Activated B cell treated with CpG ODN at 0.5 μM for 24 hours (primary cell): Measurements from ENCODE around the gene EGFR. TPM values are rescaled to one million over a fixed set of nuclear protein-coding genes. Genes with fewer than 3 reads are reported as not detected.

Experiments used
- ATAC-seq: fragments of 200-7000 bp; cut with Tn5 transposase; one replicate; pipeline ENCODE4 v1.10.0; 2021; ENCODE audit warnings: low read depth, mild to moderate bottlenecking, moderate library complexity
- CTCF ChIA-PET: fragments of 350-600 bp; sonication (Branson Sonifier 250); formaldehyde crosslinking; loops from one replicate; lab custom pipeline; 2021; ENCODE audit warnings: antibody characterized with exemption; lab: Charles Lee
- POLR2A ChIA-PET: fragments of 350-600 bp; sonication (Branson Sonifier 250); formaldehyde crosslinking; loops from one replicate; lab custom pipeline; 2021; ENCODE audit warnings: antibody characterized with exemption; lab: Charles Lee
- DNase-seq: peaks from one replicate; pipeline ENCODE4 v3.0.0; 2022
- H3K27ac Mint-ChIP-seq: one replicate; pipeline ENCODE4 v1.8.0; 2020; ENCODE audit warnings: mixed read lengths
- H3K27me3 Mint-ChIP-seq: one replicate; pipeline ENCODE4 v1.8.0; 2021; ENCODE audit warnings: mixed read lengths
- H3K36me3 Mint-ChIP-seq: one replicate; pipeline ENCODE4 v1.8.0; 2021; ENCODE audit warnings: low read depth, mixed read lengths
- H3K4me1 Mint-ChIP-seq: one replicate; pipeline ENCODE4 v1.8.0; 2021; ENCODE audit warnings: mixed read lengths
- H3K4me3 Mint-ChIP-seq: one replicate; pipeline ENCODE4 v1.8.0; 2020; ENCODE audit warnings: mild to moderate bottlenecking, mixed read lengths
- H3K9me3 Mint-ChIP-seq: one replicate; pipeline ENCODE4 v1.8.0; 2020; ENCODE audit warnings: mixed read lengths
- intact Hi-C: fragments of 100-400 bp; cut with micrococcal nuclease; formaldehyde crosslinking; loops from one replicate; pipeline ENCODE4 v1.15.1; 2024
- total RNA-seq: library from RNA; stranded (reverse); gene quantifications from 2 replicates; pipeline ENCODE4 v1.2.3, GENCODE V29; 2022
- TF ChIP-seq, protein P1 (sequence below): fragments of 200-600 bp; IDR thresholded peaks from one replicate; pipeline ENCODE4 v1.8.0; 2022; ENCODE audit warnings: antibody characterized with exemption, mild to moderate bottlenecking

EGFR gene
- total RNA-seq, 1 donor from 2014 or later: not detected

- H3K27ac Mint-ChIP-seq: no peak overlapping the region
- H3K9me3 Mint-ChIP-seq: no peaks in the 10 kb centered on the region
- H3K4me3 Mint-ChIP-seq: no peak overlapping the region
- intact Hi-C loops: no loop called here
- ChIA-PET POLR2A (no interaction called here), CTCF (no interaction called here)
- no peak for DNase-seq
- ATAC-seq: no peak
- TF ChIP-seq, protein P1, sequence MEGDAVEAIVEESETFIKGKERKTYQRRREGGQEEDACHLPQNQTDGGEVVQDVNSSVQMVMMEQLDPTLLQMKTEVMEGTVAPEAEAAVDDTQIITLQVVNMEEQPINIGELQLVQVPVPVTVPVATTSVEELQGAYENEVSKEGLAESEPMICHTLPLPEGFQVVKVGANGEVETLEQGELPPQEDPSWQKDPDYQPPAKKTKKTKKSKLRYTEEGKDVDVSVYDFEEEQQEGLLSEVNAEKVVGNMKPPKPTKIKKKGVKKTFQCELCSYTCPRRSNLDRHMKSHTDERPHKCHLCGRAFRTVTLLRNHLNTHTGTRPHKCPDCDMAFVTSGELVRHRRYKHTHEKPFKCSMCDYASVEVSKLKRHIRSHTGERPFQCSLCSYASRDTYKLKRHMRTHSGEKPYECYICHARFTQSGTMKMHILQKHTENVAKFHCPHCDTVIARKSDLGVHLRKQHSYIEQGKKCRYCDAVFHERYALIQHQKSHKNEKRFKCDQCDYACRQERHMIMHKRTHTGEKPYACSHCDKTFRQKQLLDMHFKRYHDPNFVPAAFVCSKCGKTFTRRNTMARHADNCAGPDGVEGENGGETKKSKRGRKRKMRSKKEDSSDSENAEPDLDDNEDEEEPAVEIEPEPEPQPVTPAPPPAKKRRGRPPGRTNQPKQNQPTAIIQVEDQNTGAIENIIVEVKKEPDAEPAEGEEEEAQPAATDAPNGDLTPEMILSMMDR: no peak
- H3K27me3 Mint-ChIP-seq: peaks cover 34% of the 10 kb centered on the region
- H3K36me3 Mint-ChIP-seq: no peaks in the 10 kb centered on the region
- peaks cover 24% of the 10 kb centered on the region for H3K4me1 Mint-ChIP-seq
These were observed 65.5 kb downstream of the EGFR start for GRCh38 chr7:55084307-55084706.

GRCh38 chr7:55085511-55086412 lies 66.9 kb downstream of the EGFR start:
- H3K36me3 Mint-ChIP-seq: no peaks in the 10 kb centered on the region
- intact Hi-C loops: loop anchor here (1.0 to 5.0 kb wide), 4 partner anchors 12 to 447 kb away; partner anchors contain the start of gene SEC61G
- DNase-seq (no peak), ATAC-seq (no peak)
- H3K27ac Mint-ChIP-seq: no peak overlapping the region
- peaks cover 27% of the 10 kb centered on the region for H3K27me3 Mint-ChIP-seq
- H3K9me3 Mint-ChIP-seq: no peaks in the 10 kb centered on the region
- H3K4me3 Mint-ChIP-seq: no peak overlapping the region
- H3K4me1 Mint-ChIP-seq: peaks cover 24% of the 10 kb centered on the region
- CTCF ChIA-PET: no interaction called here
- TF ChIP-seq, protein P1: no peak
- POLR2A ChIA-PET: interaction anchor here (0.7 to 2.7 kb wide), 5 partner anchors 13 to 449 kb away, joined by 3 to 15 read pairs (median 8); partner anchors contain the start of gene SEC61G

DNA sequence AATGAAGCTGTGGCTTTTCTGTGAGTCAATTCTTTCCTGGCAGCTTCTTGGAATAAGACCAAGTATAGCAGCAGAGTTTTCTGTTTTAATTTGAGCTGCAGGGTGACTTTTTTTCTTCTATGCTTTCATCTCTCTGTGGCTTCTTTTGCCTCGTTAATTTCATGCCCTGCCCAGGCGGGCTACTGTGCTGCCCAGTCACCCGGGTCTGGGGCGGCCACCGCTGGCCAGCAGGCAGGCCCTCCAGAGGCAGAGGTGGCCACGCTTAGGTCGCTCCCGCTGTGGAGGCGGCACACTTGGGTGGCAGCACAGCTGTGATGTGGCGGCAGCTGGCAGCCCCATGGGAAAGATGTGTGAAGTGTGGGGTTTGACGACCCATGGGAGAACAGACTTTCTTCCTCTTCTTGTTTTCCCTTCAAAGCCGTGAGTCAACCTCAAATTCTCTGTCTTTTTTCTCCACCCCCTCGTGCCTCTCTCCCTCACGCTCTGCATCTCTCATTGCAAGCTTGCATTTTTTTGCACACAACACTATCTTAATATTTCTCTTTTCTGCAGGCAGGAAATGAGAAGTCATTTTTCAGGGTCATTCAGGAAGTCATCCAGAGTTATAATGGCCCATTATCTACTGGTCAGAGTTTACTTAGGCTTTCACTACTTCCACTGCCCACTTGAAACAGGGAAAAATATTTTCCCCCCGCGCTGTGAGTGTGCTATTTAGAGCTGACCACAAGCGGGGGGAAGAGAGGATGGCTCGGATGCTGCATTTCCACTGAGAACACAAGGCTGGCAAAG lies 67.8 kb downstream of the EGFR start:
- Mint-ChIP-seq H3K4me3 (peak overlapping the region; percentile 29), H3K27ac (no peak overlapping the region), H3K27me3 (peaks cover 25% of the 10 kb centered on the region), H3K9me3 (no peaks in the 10 kb centered on the region), H3K4me1 (peaks cover 24% of the 10 kb centered on the region), H3K36me3 (no peaks in the 10 kb centered on the region)
- TF ChIP-seq, protein P1: no peak
- intact Hi-C loops: loop anchor here (1.0 to 5.0 kb wide), 4 partner anchors 13 to 446 kb away; partner anchors contain the start of gene SEC61G
- peak; percentile 47 for DNase-seq
- ChIA-PET CTCF (no interaction called here), POLR2A (interaction anchor here (0.7 to 2.7 kb wide), 7 partner anchors 14 to 448 kb away, joined by 3 to 15 read pairs (median 6); partner anchors contain the start of gene SEC61G)
- peak; percentile 98 for ATAC-seq

DNA sequence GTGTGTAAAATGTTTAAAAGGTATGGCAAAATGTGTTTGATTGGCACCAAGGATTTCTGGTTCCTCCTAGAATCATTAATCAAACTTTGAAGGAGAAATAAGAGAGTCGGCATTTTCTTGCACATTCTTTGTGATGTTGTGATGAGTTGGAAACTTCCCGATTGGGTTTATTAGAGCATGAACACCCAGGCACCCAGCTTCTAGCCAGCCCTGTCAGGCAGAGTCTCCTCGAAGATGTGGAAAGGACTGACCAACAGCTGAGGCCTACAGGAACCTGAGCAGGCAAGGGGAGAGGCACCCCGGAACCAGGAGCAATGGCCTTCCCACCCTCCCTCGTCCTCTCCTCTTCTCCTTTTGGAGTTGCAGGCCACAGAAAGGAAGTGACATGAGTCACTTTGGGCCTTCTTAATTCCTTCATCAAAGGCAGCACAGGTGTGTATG lies 68.7 kb downstream of the EGFR start:
- no peak for ATAC-seq

More for the DNA sequence above, 68.7 kb downstream of the EGFR start:
- Mint-ChIP-seq H3K27ac (no peak overlapping the region), H3K36me3 (no peaks in the 10 kb centered on the region), H3K4me1 (peaks cover 24% of the 10 kb centered on the region), H3K9me3 (no peaks in the 10 kb centered on the region), H3K4me3 (no peak overlapping the region), H3K27me3 (peaks cover 26% of the 10 kb centered on the region)
- TF ChIP-seq, protein P1: no peak
- POLR2A ChIA-PET: interaction anchor here (0.8 to 2.7 kb wide), 3 partner anchors 15 to 328 kb away, joined by 3 to 15 read pairs (median 11); partner anchors contain the start of gene SEC61G
- DNase-seq: no peak
- intact Hi-C loops: loop anchor here (5.0 kb wide), 3 partner anchors 55 to 445 kb away; partner anchors contain the start of gene SEC61G
- CTCF ChIA-PET: no interaction called here
